SU-DHL-6 (cell line): ENCODE measurements around the gene UCMA.
"Not testable (repeated sequence)": the region's sequence is repeated elsewhere in the genome, so short reads cannot be mapped to it uniquely, and the experiment has no call there.

ENCODE experiments used
- H2AFZ ChIP-seq: fragments of 200-600 bp; sonication (generic); 2 replicates; pipeline ENCODE4 v1.6.1; 2014; ENCODE audit warnings: low read depth, mild to moderate bottlenecking, moderate library complexity, mixed read lengths, antibody characterized with exemption, low read length; ENCODE audit not compliant: severe bottlenecking
- H3F3A ChIP-seq: fragments of 200-600 bp; shearing (Covaris generic); 2 replicates; pipeline ENCODE4 v1.6.0; 2016; ENCODE audit warnings: antibody characterized with exemption, mild to moderate bottlenecking; ENCODE audit not compliant: insufficient read depth
- H3K27ac ChIP-seq: fragments of 200-600 bp; sonication (generic); 2 replicates; pipeline ENCODE4 v1.5.1; 2016; ENCODE audit warnings: low read depth, mild to moderate bottlenecking, low read length, moderate library complexity, mixed read lengths
- H3K27me3 ChIP-seq: fragments of 200-600 bp; sonication (generic), shearing (Covaris generic); 2 replicates; pipeline ENCODE4 v1.6.0; 2014; ENCODE audit warnings: mild to moderate bottlenecking, low read length
- H3K36me3 ChIP-seq: fragments of 200-600 bp; sonication (generic); 2 replicates; pipeline ENCODE4 v1.6.1; 2014; ENCODE audit warnings: mild to moderate bottlenecking, low read length, mixed read lengths
- H3K4me2 ChIP-seq: fragments of 300-600, 200-600 bp; shearing (Covaris generic), sonication (generic); 2 replicates; pipeline ENCODE4 v1.6.0; 2014; ENCODE audit warnings: low read length, low read depth, mild to moderate bottlenecking; ENCODE audit not compliant: poor library complexity, severe bottlenecking
- H3K4me3 ChIP-seq: fragments of 200-600 bp; sonication (generic); 2 replicates; pipeline ENCODE4 v1.5.1; 2014; ENCODE audit warnings: antibody characterized with exemption, low read length, mild to moderate bottlenecking, mixed read lengths; ENCODE audit not compliant: insufficient read depth, poor library complexity, severe bottlenecking
- H3K79me2 ChIP-seq: fragments of 200-600 bp; sonication (generic); 2 replicates; pipeline ENCODE4 v1.6.1; 2014; ENCODE audit warnings: mild to moderate bottlenecking, low read length, moderate library complexity; ENCODE audit not compliant: insufficient read depth
- H3K9ac ChIP-seq: fragments of 200-600 bp; sonication (generic); 2 replicates; pipeline ENCODE4 v1.7.0; 2014; ENCODE audit warnings: mild to moderate bottlenecking, low read length
- H3K9me2 ChIP-seq: fragments of 200-600 bp; sonication (generic); replicated peaks from 2 replicates; pipeline ENCODE4 v1.6.1; 2014; ENCODE audit warnings: low read length; ENCODE audit not compliant: insufficient read depth
- H3K9me3 ChIP-seq: fragments of 200-600 bp; sonication (generic); 2 replicates; pipeline ENCODE4 v1.6.1; 2014; ENCODE audit warnings: low read length, mixed read lengths; ENCODE audit not compliant: insufficient read depth
- H4K20me1 ChIP-seq: fragments of 200-600 bp; sonication (generic); 2 replicates; pipeline ENCODE4 v1.6.1; 2014; ENCODE audit warnings: low read depth, mild to moderate bottlenecking, antibody characterized with exemption, low read length, moderate library complexity, mixed read lengths
- CTCF ChIP-seq: fragments of 200-600 bp; sonication (generic); IDR thresholded peaks from one replicate; pipeline ENCODE4 v1.5.1; 2017; ENCODE audit warnings: antibody characterized with exemption, mild to moderate bottlenecking, low read length, moderate library complexity; ENCODE audit not compliant: insufficient read depth, poor library complexity, severe bottlenecking
- EZH2phosphoT487 ChIP-seq: fragments of 200-600 bp; sonication (generic), shearing (Covaris generic); conservative IDR thresholded peaks from 2 replicates; pipeline ENCODE4 v1.6.1; 2018; ENCODE audit warnings: mild to moderate bottlenecking, antibody characterized with exemption, low read length, moderate library complexity, mixed read lengths

Gene UCMA

DNA sequence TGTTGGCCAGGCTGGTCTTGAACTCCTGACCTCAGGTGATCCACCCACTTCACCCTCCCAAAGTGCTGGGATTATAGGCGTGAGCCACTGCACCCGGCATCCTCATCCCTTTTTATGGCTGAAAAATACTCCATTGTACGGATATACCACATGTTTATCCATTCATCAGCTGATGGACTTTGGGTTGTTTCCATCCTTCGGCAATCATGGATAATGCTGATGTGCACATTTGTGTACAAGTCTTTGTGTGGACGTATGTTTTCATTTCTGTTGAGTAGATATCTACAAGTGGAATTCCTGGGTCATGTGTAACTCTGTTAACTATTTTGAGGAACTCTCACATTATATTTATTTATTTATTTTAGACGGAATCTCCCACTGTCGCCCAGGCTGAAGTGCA, 5.7 kb upstream of the UCMA start:
- H3K9me3 ChIP-seq, result no peaks in the 10 kb centered on the region
- H3K36me3 ChIP-seq, result no peaks in the 10 kb centered on the region
- TF ChIP-seq EZH2phosphoT487, result no peak
- no peak for TF ChIP-seq CTCF
- H3K27me3 ChIP-seq, result no peaks in the 10 kb centered on the region
- H3K27ac ChIP-seq, result no peak overlapping the region
- no peak overlapping the region for H3K4me3 ChIP-seq
- no peak overlapping the region for H2AFZ ChIP-seq
- no peak overlapping the region for H3K4me2 ChIP-seq
- no peak overlapping the region for H3K9ac ChIP-seq
- H3F3A ChIP-seq, result no peaks in the 10 kb centered on the region
- no peaks in the 10 kb centered on the region for H3K9me2 ChIP-seq
- H4K20me1 ChIP-seq, result no peaks in the 10 kb centered on the region
- no peaks in the 10 kb centered on the region for H3K79me2 ChIP-seq

DNA sequence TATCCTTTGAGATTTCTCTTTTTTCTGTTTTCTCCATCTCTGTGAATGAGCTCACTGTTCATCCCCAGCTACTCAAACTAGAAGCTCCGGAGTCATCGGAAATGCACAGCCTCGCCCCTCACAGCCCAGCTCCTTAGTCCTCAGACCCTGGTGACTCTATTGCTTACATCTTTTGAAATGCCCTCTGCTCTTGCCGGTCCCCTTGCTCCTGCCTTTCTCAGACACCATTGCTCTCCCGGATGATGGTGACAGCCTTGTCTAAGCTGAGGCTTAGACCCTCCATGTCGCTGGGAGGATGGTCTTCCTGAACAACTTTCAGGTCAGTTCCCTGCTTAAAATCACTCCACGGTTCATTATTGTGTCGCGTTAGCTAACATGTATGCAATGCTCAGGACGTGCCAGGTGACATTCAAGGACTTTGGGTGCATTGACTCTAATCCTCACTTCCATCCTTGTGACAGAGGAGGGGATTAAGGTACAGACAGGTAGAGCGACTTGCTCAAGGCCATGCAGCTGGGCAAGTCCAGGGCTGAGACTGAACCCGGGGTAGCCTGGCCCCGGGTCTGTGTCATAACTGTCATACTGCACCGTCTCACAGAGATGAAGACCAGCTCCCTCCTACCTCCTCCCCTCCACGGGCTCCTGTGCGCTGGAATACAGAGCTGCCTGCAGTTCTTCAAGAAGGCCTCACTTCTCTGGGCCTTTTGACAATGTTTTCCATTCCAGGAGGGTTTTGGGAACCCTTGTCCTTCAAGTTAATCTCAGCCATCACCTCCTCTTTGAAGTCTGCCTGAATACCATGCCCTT, 4.3 kb upstream of the UCMA start:
- Histone ChIP-seq H2AFZ (no peak overlapping the region), H4K20me1 (no peaks in the 10 kb centered on the region), H3K4me2 (no peak overlapping the region), H3K4me3 (no peak overlapping the region), H3K36me3 (no peaks in the 10 kb centered on the region), H3F3A (no peaks in the 10 kb centered on the region), H3K9me3 (no peaks in the 10 kb centered on the region), H3K27ac (no peak overlapping the region), H3K9me2 (no peaks in the 10 kb centered on the region), H3K79me2 (no peaks in the 10 kb centered on the region), H3K9ac (no peak overlapping the region), H3K27me3 (no peaks in the 10 kb centered on the region)
- TF ChIP-seq EZH2phosphoT487 (no peak), CTCF (no peak)

- H3K9me3 ChIP-seq, result no peaks in the 10 kb centered on the region
- no peaks in the 10 kb centered on the region for H3K27me3 ChIP-seq
- H4K20me1 ChIP-seq, result no peaks in the 10 kb centered on the region
- H3F3A ChIP-seq, result no peaks in the 10 kb centered on the region
- no peaks in the 10 kb centered on the region for H3K36me3 ChIP-seq
- no peak overlapping the region for H3K27ac ChIP-seq
- TF ChIP-seq CTCF (no peak), EZH2phosphoT487 (no peak)
- H3K9ac ChIP-seq, result no peak overlapping the region
- H3K9me2 ChIP-seq, result no peaks in the 10 kb centered on the region
- no peak overlapping the region for H3K4me2 ChIP-seq
- no peaks in the 10 kb centered on the region for H3K79me2 ChIP-seq
- H2AFZ ChIP-seq, result no peak overlapping the region
- no peak overlapping the region for H3K4me3 ChIP-seq
Observed at GRCh38 chr10:13236638-13237037, 2.5 kb upstream of the UCMA start.

- not testable (repeated sequence) for H3K36me3 ChIP-seq, H3K79me2 ChIP-seq, H3K27ac ChIP-seq, H3K9me3 ChIP-seq, H3K4me2 ChIP-seq, H3K9me2 ChIP-seq, H4K20me1 ChIP-seq, H3K4me3 ChIP-seq, H3K9ac ChIP-seq, H2AFZ ChIP-seq, H3F3A ChIP-seq, H3K27me3 ChIP-seq
Observed at GRCh38 chr10:13234736-13235135, 562 bp upstream of the UCMA start.
